Keratinocyte (primary cell): Measurements from ENCODE around the gene DEGS1. TPM values are rescaled to one million over a fixed set of nuclear protein-coding genes. Genes with fewer than 3 reads are reported as not detected.

Source experiments
- DNase-seq: peaks from one replicate; pipeline ENCODE4 v3.0.0-alpha.2; 2011; ENCODE audit warnings: low read depth, missing footprints, low spot score
- FAIRE-seq: peaks from 2 replicates; lab custom pipeline; 2011; peaks lifted over from hg19 to GRCh38; lab: Jason Lieb, UNC
- H2AFZ ChIP-seq: 2 replicates; pipeline ENCODE4 v1.6.0; 2012; ENCODE audit warnings: low read length, control low read depth, inconsistent platforms; ENCODE audit not compliant: control insufficient read depth
- H3K27ac ChIP-seq: 2 replicates; pipeline ENCODE4 v1.5.1; 2011; ENCODE audit warnings: low read length; ENCODE audit not compliant: control insufficient read depth, insufficient read depth
- H3K27me3 ChIP-seq: 3 replicates; pipeline ENCODE4 v1.6.0; 2011; ENCODE audit warnings: low read length; ENCODE audit not compliant: control insufficient read depth, insufficient read depth; ENCODE audit errors: extremely low read depth
- H3K36me3 ChIP-seq, 2 experiments: 2 replicates in 1 of 2; 3 replicates in 1 of 2; pipeline ENCODE4 v1.5.1; 2011; ENCODE audit warnings: low read length in 2 of 2, mild to moderate bottlenecking in 1 of 2; ENCODE audit not compliant: control insufficient read depth in 2 of 2, insufficient read depth in 2 of 2; ENCODE audit errors: extremely low read depth in 1 of 2
- H3K4me1 ChIP-seq: 3 replicates; pipeline ENCODE4 v1.5.1; 2011; ENCODE audit warnings: low read length; ENCODE audit not compliant: control insufficient read depth, insufficient read depth; ENCODE audit errors: extremely low read depth
- H3K4me2 ChIP-seq: 3 replicates; pipeline ENCODE4 v1.6.0; 2011; ENCODE audit warnings: low read depth, low read length; ENCODE audit not compliant: control insufficient read depth, insufficient read depth; ENCODE audit errors: extremely low read depth
- H3K4me3 ChIP-seq, 3 experiments: fragments of 200-600 bp in 1 of 3; sonication (generic) in 1 of 3; 2 replicates in 2 of 3; 3 replicates in 1 of 3; pipeline ENCODE4 v1.5.1; 2011 to 2016; ENCODE audit warnings: low read length in 3 of 3, mild to moderate bottlenecking in 3 of 3, control low read depth in 2 of 3, inconsistent platforms in 1 of 3, low read depth in 1 of 3, mixed read lengths in 1 of 3, mixed run types in 1 of 3, moderate library complexity in 1 of 3; ENCODE audit not compliant: control insufficient read depth in 2 of 3, insufficient read depth in 2 of 3; ENCODE audit errors: extremely low read depth in 1 of 3
- H3K79me2 ChIP-seq: 2 replicates; pipeline ENCODE4 v1.6.0; 2012; ENCODE audit warnings: low read length; ENCODE audit not compliant: control insufficient read depth, insufficient read depth
- H3K9ac ChIP-seq: 3 replicates; pipeline ENCODE4 v1.6.0; 2011; ENCODE audit warnings: low read length; ENCODE audit not compliant: control insufficient read depth, insufficient read depth; ENCODE audit errors: extremely low read depth
- H3K9me1 ChIP-seq: 3 replicates; pipeline ENCODE4 v1.6.0; 2011; ENCODE audit warnings: low read length; ENCODE audit not compliant: control insufficient read depth, insufficient read depth; ENCODE audit errors: extremely low read depth
- H3K9me3 ChIP-seq: 2 replicates; pipeline ENCODE4 v1.5.1; 2012; ENCODE audit warnings: low read depth, low read length; ENCODE audit not compliant: control insufficient read depth
- H4K20me1 ChIP-seq: 3 replicates; pipeline ENCODE4 v1.6.0; 2011; ENCODE audit warnings: low read length; ENCODE audit not compliant: control insufficient read depth, insufficient read depth; ENCODE audit errors: extremely low read depth
- EZH2 ChIP-seq: IDR thresholded peaks from one replicate; pipeline ENCODE4 v1.6.1; 2012; ENCODE audit warnings: inconsistent platforms, mild to moderate bottlenecking, low read length, moderate library complexity
- dilution Hi-C: fragments of 300-500 bp; cut with MboI; formaldehyde crosslinking; loops from one replicate; pipeline ENCODE4 v1.7.0; 2020; ENCODE audit warnings: low sequenced_read_pairs; ENCODE audit not compliant: extremely low pct_ligation_motif_present
- polyA plus RNA-seq, 5 experiments: library from polyadenylated mRNA; depleted of rRNA in 3 of 5; stranded (reverse) in 3 of 5; stranded (forward) in 1 of 5; unstranded in 1 of 5; fragments of >200 nt; gene quantifications; 1 replicate in 1 of 5; 2 replicates in 3 of 5; 3 replicates in 1 of 5; pipeline versions ENCODE4 v1.2.1 to v1.2.3, GENCODE V29; 2011 to 2012; ENCODE audit warnings: missing spikeins in 2 of 5, low read depth in 1 of 5, low replicate concordance in 1 of 5
- TF ChIP-seq, protein P1 (sequence below), 3 experiments: IDR thresholded peaks in 1 of 3; conservative IDR thresholded peaks in 1 of 3; optimal IDR thresholded peaks in 1 of 3; 2 replicates in 2 of 3; 3 replicates in 1 of 3; pipeline versions ENCODE3 to v1.5.1; 2011; ENCODE audit warnings: low read length in 3 of 3, mild to moderate bottlenecking in 3 of 3, moderate library complexity in 2 of 3, control low read depth in 1 of 3, inconsistent platforms in 1 of 3; ENCODE audit not compliant: insufficient read depth in 2 of 3; ENCODE audit errors: extremely low read depth in 1 of 3

Gene DEGS1
- polyA plus RNA-seq, 1 donor (not counting 4 experiments of a cell fraction or from before 2014, with no cell fraction given), result 314 TPM

DNA sequence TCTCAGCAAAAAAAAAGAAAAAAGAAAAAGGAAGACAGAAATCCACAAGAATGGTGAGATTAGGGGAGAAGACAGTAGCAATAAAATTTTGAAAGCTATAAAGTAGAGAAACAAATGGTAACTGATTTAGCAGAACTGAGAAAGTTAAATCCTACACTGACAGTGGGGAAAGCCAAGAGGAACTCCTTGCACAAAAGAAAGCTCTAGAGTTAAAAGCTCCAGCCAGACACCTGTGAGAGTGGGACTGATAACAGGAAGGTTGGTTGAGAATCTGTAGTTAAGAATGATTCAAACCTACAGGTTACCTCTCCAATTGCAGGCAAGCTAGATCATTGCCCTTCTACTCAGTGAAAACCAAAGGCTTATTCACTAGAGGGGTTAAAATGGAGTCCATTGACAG is 45.5 kb upstream of the DEGS1 start:
- H3K9me3 ChIP-seq, result no peaks in the 10 kb centered on the region
- no peak overlapping the region for H3K9ac ChIP-seq
- H3K27ac ChIP-seq, result no peak overlapping the region
- H3K4me3 ChIP-seq, result no peak overlapping the region
- H3K4me2 ChIP-seq, result no peak overlapping the region
- H3K36me3 ChIP-seq, result peaks cover 5 to 6% of the 10 kb centered on the region in 2 experiments
- no peak overlapping the region for H2AFZ ChIP-seq
- H3K27me3 ChIP-seq, result no peaks in the 10 kb centered on the region
- peaks cover 10% of the 10 kb centered on the region for H3K4me1 ChIP-seq
- no peak for TF ChIP-seq EZH2
- TF ChIP-seq, protein P1, sequence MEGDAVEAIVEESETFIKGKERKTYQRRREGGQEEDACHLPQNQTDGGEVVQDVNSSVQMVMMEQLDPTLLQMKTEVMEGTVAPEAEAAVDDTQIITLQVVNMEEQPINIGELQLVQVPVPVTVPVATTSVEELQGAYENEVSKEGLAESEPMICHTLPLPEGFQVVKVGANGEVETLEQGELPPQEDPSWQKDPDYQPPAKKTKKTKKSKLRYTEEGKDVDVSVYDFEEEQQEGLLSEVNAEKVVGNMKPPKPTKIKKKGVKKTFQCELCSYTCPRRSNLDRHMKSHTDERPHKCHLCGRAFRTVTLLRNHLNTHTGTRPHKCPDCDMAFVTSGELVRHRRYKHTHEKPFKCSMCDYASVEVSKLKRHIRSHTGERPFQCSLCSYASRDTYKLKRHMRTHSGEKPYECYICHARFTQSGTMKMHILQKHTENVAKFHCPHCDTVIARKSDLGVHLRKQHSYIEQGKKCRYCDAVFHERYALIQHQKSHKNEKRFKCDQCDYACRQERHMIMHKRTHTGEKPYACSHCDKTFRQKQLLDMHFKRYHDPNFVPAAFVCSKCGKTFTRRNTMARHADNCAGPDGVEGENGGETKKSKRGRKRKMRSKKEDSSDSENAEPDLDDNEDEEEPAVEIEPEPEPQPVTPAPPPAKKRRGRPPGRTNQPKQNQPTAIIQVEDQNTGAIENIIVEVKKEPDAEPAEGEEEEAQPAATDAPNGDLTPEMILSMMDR (optimal IDR thresholded peaks at IDR 0.05 in 1 of 3, IDR thresholded peaks at IDR 0.05 in 1 of 3, conservative IDR thresholded peaks at IDR 0.05 in 1 of 3; ENCODE audit: extremely low read depth in 1 of 3, insufficient read depth in 2 of 3, low read length in 3 of 3), result no peak
- no peaks in the 10 kb centered on the region for H4K20me1 ChIP-seq
- H3K9me1 ChIP-seq, result no peaks in the 10 kb centered on the region
- no peaks in the 10 kb centered on the region for H3K79me2 ChIP-seq
- dilution Hi-C loops, result no loop called here
- DNase-seq (no peak), FAIRE-seq (no peak)

DNA sequence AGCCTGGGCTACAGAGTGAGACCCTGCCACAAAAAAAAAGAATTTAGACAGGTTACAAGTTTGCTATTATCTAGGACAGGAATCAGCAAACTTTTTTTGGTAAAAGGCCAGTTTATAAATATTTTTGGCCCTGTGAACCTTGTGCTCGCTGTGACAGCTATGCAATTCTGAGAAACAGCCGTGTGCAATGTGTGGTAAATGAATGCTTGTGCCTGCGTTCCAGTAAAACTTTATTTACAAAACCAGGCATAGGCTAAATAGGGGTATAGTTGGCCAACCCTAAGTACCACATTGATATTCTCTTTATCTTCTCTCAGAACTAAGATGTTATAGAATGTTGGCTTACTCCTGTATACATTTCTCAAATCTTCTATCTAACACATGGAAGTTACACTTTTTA is 44.8 kb upstream of the DEGS1 start:
- Histone ChIP-seq H3K36me3 (peaks cover 5 to 8% of the 10 kb centered on the region in 2 experiments), H3K9ac (no peak overlapping the region), H3K4me2 (no peak overlapping the region), H2AFZ (no peak overlapping the region), H3K4me3 (no peak overlapping the region), H3K79me2 (no peaks in the 10 kb centered on the region), H3K4me1 (peaks cover 4% of the 10 kb centered on the region), H3K9me1 (no peaks in the 10 kb centered on the region), H3K27ac (no peak overlapping the region), H3K9me3 (no peaks in the 10 kb centered on the region), H4K20me1 (no peaks in the 10 kb centered on the region), H3K27me3 (no peaks in the 10 kb centered on the region)
- no peak for TF ChIP-seq EZH2
- TF ChIP-seq, protein P1 (optimal IDR thresholded peaks at IDR 0.05 in 1 of 3, IDR thresholded peaks at IDR 0.05 in 1 of 3, conservative IDR thresholded peaks at IDR 0.05 in 1 of 3; ENCODE audit: extremely low read depth in 1 of 3, insufficient read depth in 2 of 3, low read length in 3 of 3), result no peak
- dilution Hi-C loops, result no loop called here
- no peak for DNase-seq
- no peak for FAIRE-seq
